Ishikawa (cell line): ENCODE measurements around the gene KLHDC8B.

Source experiments
- CEBPB ChIP-seq: IDR thresholded peaks from 2 replicates; pipeline ENCODE4 v1.6.1; 2012
- CREB1 ChIP-seq: IDR thresholded peaks from 2 replicates; pipeline ENCODE4 v1.6.1; 2012; ENCODE audit warnings: low read depth
- EGR1 ChIP-seq: IDR thresholded peaks from 2 replicates; pipeline ENCODE4 v1.6.1; 2012
- EP300 ChIP-seq: IDR thresholded peaks from 2 replicates; pipeline ENCODE4 v1.6.1; 2012; ENCODE audit warnings: borderline replicate concordance
- FOXM1 ChIP-seq: IDR thresholded peaks from 2 replicates; pipeline ENCODE4 v1.6.1; 2012; ENCODE audit warnings: low read depth, borderline replicate concordance
- MAX ChIP-seq: IDR thresholded peaks from 2 replicates; pipeline ENCODE4 v1.6.1; 2012
- NFIC ChIP-seq: IDR thresholded peaks from 2 replicates; pipeline ENCODE4 v1.6.1; 2012
- RAD21 ChIP-seq: IDR thresholded peaks from 2 replicates; pipeline ENCODE4 v1.6.1; 2012; ENCODE audit warnings: low read depth
- REST ChIP-seq: IDR thresholded peaks from 2 replicates; pipeline ENCODE4 v1.6.1; 2012; ENCODE audit warnings: low read depth, mild to moderate bottlenecking
- TAF1 ChIP-seq: IDR thresholded peaks from 2 replicates; pipeline ENCODE4 v1.6.1; 2012; ENCODE audit warnings: low read depth, mild to moderate bottlenecking
- TCF12 ChIP-seq: IDR thresholded peaks from 2 replicates; pipeline ENCODE4 v1.6.1; 2012; ENCODE audit warnings: low read depth
- TEAD4 ChIP-seq: IDR thresholded peaks from 2 replicates; pipeline ENCODE4 v1.6.1; 2012
- USF1 ChIP-seq: IDR thresholded peaks from 2 replicates; pipeline ENCODE4 v1.6.1; 2012
- YY1 ChIP-seq: IDR thresholded peaks from 2 replicates; pipeline ENCODE4 v1.6.1; 2012; ENCODE audit warnings: low read depth
- ZBTB7A ChIP-seq: IDR thresholded peaks from 2 replicates; pipeline ENCODE4 v1.6.1; 2012; ENCODE audit warnings: low read depth

KLHDC8B gene

GRCh38 chr3:49213998-49214397 lies 42.6 kb downstream of the KLHDC8B start:
- TF ChIP-seq MAX: no peak
- TF ChIP-seq TEAD4: no peak

- no peak for TF ChIP-seq TEAD4
- no peak for TF ChIP-seq TAF1
- TF ChIP-seq ZBTB7A: no peak
- TF ChIP-seq EP300: no peak
- no peak for TF ChIP-seq TCF12
- TF ChIP-seq CREB1: no peak
- no peak for TF ChIP-seq FOXM1
- no peak for TF ChIP-seq RAD21
- TF ChIP-seq NFIC: no peak
Measured at GRCh38 chr3:49217688-49218470, 46.5 kb downstream of the KLHDC8B start.

- TF ChIP-seq CEBPB (0 out of 2 replicates have a peak, but pooled peaks have one; percentile 42), NFIC (peak; percentile 100), TCF12 (peak; percentile 91), TEAD4 (peak; percentile 94), EGR1 (peak; percentile 72), FOXM1 (peak; percentile 46; the same call in 1 of the 2 replicates), USF1 (0 out of 2 replicates have a peak, but pooled peaks have one; percentile 54), YY1 (peak; percentile 16; the same call in 1 of the 2 replicates), MAX (peak; percentile 62; the same call in 1 of the 2 replicates), EP300 (peak; percentile 82)
Measured at GRCh38 chr3:49218471-49218989, 47.1 kb downstream of the KLHDC8B start.

- TF ChIP-seq USF1 (no peak), EP300 (no peak), ZBTB7A (no peak), EGR1 (no peak), REST (no peak), FOXM1 (no peak), CEBPB (no peak), RAD21 (no peak), TAF1 (no peak), MAX (no peak), NFIC (no peak), TCF12 (no peak), YY1 (no peak), CREB1 (no peak), TEAD4 (no peak)
Measured at GRCh38 chr3:49219132-49219531, 47.7 kb downstream of the KLHDC8B start.

GRCh38 chr3:49222002-49222401 lies 50.6 kb downstream of the KLHDC8B start:
- no peak for TF ChIP-seq EP300
- no peak for TF ChIP-seq YY1
- TF ChIP-seq USF1: no peak
- no peak for TF ChIP-seq CEBPB
- no peak for TF ChIP-seq CREB1
- TF ChIP-seq RAD21: no peak
- no peak for TF ChIP-seq FOXM1
- no peak for TF ChIP-seq ZBTB7A
- no peak for TF ChIP-seq NFIC
- TF ChIP-seq TCF12: no peak
- TF ChIP-seq REST: no peak
